Measurements from ENCODE around the gene BCL2L13. TPM values are rescaled to one million over a fixed set of nuclear protein-coding genes. Genes with fewer than 3 reads are reported as not detected.

Gene BCL2L13
- total RNA-seq, 1 experiment from 2014 or later = 52.9 TPM

GRCh38 chr22:17629173-17629489, 9.4 kb upstream of the BCL2L13 start:
- POLR2A ChIA-PET (ENCODE audit: low non-redundant PET) = no interaction called here
- Histone ChIP-seq H3K4me1 (ENCODE audit: insufficient read depth, low read length, poor library complexity, severe bottlenecking) (no peaks in the 10 kb centered on the region), H3K4me3 (ENCODE audit: low read depth, low read length, poor library complexity, severe bottlenecking) (peak overlapping the region; percentile 100), H3K36me3 (ENCODE audit: insufficient read depth, low read length, poor library complexity, severe bottlenecking) (peaks cover under 1% of the 10 kb centered on the region), H3K9me3 (ENCODE audit: low read depth, low read length, poor library complexity, severe bottlenecking) (no peaks in the 10 kb centered on the region), H3K27ac (ENCODE audit: low read depth, low read length, poor library complexity, severe bottlenecking) (peak overlapping the region; percentile 87), H3K27me3 (replicated peaks; ENCODE audit: insufficient read depth, low read depth, low read length, poor library complexity) (no peaks in the 10 kb centered on the region)
- no peak for DNase-seq (ENCODE audit: low spot score)
- intact Hi-C loops (cut with micrococcal nuclease; ENCODE audit: unreplicated experiment) = loop anchor here (2.0 kb wide), 1 partner anchor 34 kb away; no protein-coding TSS in a partner anchor
- TF ChIP-seq, protein P1, sequence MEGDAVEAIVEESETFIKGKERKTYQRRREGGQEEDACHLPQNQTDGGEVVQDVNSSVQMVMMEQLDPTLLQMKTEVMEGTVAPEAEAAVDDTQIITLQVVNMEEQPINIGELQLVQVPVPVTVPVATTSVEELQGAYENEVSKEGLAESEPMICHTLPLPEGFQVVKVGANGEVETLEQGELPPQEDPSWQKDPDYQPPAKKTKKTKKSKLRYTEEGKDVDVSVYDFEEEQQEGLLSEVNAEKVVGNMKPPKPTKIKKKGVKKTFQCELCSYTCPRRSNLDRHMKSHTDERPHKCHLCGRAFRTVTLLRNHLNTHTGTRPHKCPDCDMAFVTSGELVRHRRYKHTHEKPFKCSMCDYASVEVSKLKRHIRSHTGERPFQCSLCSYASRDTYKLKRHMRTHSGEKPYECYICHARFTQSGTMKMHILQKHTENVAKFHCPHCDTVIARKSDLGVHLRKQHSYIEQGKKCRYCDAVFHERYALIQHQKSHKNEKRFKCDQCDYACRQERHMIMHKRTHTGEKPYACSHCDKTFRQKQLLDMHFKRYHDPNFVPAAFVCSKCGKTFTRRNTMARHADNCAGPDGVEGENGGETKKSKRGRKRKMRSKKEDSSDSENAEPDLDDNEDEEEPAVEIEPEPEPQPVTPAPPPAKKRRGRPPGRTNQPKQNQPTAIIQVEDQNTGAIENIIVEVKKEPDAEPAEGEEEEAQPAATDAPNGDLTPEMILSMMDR (conservative IDR thresholded peaks at IDR 0.05; ENCODE audit: low read depth, low read length) = no peak
- TF ChIP-seq EZH2 (IDR thresholded peaks at IDR 0.05; ENCODE audit: borderline replicate concordance, low read depth, low read length, poor library complexity, severe bottlenecking) = no peak
- no TSS peak for BruUV-seq (replicated peaks)
- CTCF ChIA-PET = no interaction called here

DNA sequence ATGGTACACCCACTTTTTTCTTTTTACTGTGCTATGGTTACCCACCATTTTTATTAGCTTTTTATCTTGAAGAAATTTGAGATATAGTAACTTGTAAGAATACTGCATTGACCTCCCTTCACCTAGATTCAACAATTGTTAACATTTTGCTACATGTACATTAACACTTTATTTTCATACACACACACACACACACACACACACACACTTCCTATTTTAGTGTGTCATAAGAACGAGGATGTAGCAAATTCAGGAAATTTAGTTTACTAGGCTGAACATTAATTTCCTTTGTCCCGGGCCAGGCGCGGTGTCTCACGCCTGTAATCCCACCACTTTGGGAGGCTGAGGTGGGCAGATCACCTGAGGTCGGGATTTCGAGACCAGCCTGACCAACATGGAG, 8.9 kb upstream of the BCL2L13 start:
- peak overlapping the region; percentile 87 for H3K27ac ChIP-seq (ENCODE audit: low read depth, low read length, poor library complexity, severe bottlenecking)
- peak overlapping the region; percentile 100 for H3K4me3 ChIP-seq (ENCODE audit: low read depth, low read length, poor library complexity, severe bottlenecking)
- DNase-seq (ENCODE audit: low spot score) = no peak
- intact Hi-C loops (cut with micrococcal nuclease; ENCODE audit: unreplicated experiment) = loop anchor here (2.0 kb wide), 1 partner anchor 35 kb away; no protein-coding TSS in a partner anchor
- no peaks in the 10 kb centered on the region for H3K27me3 ChIP-seq (replicated peaks; ENCODE audit: insufficient read depth, low read depth, low read length, poor library complexity)
- CTCF ChIA-PET = no interaction called here
- no peaks in the 10 kb centered on the region for H3K4me1 ChIP-seq (ENCODE audit: insufficient read depth, low read length, poor library complexity, severe bottlenecking)
- no peak for TF ChIP-seq EZH2 (IDR thresholded peaks at IDR 0.05; ENCODE audit: borderline replicate concordance, low read depth, low read length, poor library complexity, severe bottlenecking)
- TF ChIP-seq, protein P1 (conservative IDR thresholded peaks at IDR 0.05; ENCODE audit: low read depth, low read length) = no peak
- H3K9me3 ChIP-seq (ENCODE audit: low read depth, low read length, poor library complexity, severe bottlenecking) = no peaks in the 10 kb centered on the region
- no TSS peak for BruUV-seq (replicated peaks)
- no peaks in the 10 kb centered on the region for H3K36me3 ChIP-seq (ENCODE audit: insufficient read depth, low read length, poor library complexity, severe bottlenecking)
- POLR2A ChIA-PET (ENCODE audit: low non-redundant PET) = no interaction called here

- no peak overlapping the region for H3K27ac ChIP-seq (ENCODE audit: low read depth, low read length, poor library complexity, severe bottlenecking)
- intact Hi-C loops (cut with micrococcal nuclease; ENCODE audit: unreplicated experiment) = no loop called here
- DNase-seq (ENCODE audit: low spot score) = no peak
- H3K4me1 ChIP-seq (ENCODE audit: insufficient read depth, low read length, poor library complexity, severe bottlenecking) = no peaks in the 10 kb centered on the region
- no peaks in the 10 kb centered on the region for H3K36me3 ChIP-seq (ENCODE audit: insufficient read depth, low read length, poor library complexity, severe bottlenecking)
- CTCF ChIA-PET = no interaction called here
- no peaks in the 10 kb centered on the region for H3K9me3 ChIP-seq (ENCODE audit: low read depth, low read length, poor library complexity, severe bottlenecking)
- no peak overlapping the region for H3K4me3 ChIP-seq (ENCODE audit: low read depth, low read length, poor library complexity, severe bottlenecking)
- TF ChIP-seq, protein P1 (conservative IDR thresholded peaks at IDR 0.05; ENCODE audit: low read depth, low read length) = no peak
- no TSS peak for BruUV-seq (replicated peaks)
- POLR2A ChIA-PET (ENCODE audit: low non-redundant PET) = no interaction called here
- H3K27me3 ChIP-seq (replicated peaks; ENCODE audit: insufficient read depth, low read depth, low read length, poor library complexity) = no peaks in the 10 kb centered on the region
These were observed 7.4 kb upstream of the BCL2L13 start for GRCh38 chr22:17631076-17631565.
